GM04504 (cell line): ENCODE data around the gene DCDC2.
"Not testable (repeated sequence)": the region's sequence is repeated elsewhere in the genome, so short reads cannot be mapped to it uniquely, and the experiment has no call there.

ENCODE experiments used
- DNase-seq: peaks from one replicate; pipeline ENCODE4 v3.0.0-alpha.2; 2012; ENCODE audit warnings: low read depth

The DCDC2 gene

GRCh38 chr6:24324617-24325016, 33.2 kb downstream of the DCDC2 start:
- DNase-seq, result no peak

DNA sequence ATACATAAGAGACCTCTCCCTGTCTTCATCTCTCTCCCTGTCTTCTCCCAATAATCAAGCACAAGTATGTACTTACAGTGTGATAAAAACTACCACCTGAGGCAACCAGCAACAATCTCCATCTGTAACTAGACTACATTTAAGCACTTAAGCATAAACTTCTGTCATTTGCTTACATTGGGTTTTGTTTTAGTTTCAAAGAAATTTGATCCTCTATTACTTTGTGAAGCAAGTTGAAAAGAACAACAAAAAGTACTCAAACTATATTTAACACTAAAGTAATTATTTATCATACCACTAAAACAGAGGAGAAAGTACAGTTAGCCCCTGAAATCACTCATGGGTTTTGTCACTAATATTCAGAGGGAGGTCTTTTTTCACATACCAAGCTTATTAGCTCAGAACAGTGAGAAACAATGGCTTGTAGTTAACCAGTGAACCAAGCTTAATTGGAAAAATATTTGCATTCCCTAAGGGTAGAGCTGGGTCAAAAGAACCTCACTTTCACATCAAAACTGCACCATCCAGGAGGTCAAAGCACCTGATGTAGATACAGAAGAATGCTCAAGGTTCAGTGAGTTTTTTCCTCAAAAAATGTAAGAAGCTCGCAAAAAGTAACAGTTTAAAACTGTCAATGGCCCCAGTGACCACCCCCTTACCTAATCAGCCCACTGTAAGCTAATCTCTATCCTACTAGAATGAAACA, 34.1 kb downstream of the DCDC2 start:
- DNase-seq, result no peak

GRCh38 chr6:24322924-24323323, 34.9 kb downstream of the DCDC2 start:
- no peak for DNase-seq

- not testable (repeated sequence) for DNase-seq
Measured at GRCh38 chr6:24322446-24322845, 35.4 kb downstream of the DCDC2 start.

DNA sequence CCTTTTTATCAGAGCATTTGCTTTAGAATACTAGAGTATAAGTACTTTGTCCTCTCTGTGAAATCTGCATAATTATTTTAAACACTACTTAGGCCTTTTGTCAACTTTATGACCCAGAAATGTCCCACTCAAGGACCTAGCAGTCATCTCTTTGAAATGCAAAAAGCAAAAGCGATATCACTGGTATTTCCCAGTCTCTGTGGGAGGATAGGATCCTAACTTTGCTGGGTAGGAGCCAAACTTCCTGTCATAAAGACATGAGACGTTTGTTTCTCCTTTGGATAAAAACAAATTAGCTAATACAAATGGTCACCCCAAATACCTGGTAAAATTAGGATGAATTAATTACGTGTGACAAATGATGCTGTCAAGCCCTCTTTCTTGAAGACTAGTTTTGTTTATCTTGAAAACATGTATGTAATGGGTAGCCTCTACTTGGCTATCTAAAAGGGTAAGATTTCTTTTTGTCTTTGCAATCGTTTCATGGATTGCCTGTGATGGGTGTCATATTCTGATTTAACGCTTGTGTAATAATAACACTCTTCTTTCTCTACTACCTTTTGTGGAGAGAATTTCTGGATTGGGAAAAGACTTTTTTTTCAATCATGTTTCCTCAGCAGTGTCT, 36.2 kb downstream of the DCDC2 start:
- no peak for DNase-seq

- no peak for DNase-seq
Measured at GRCh38 chr6:24313251-24314141, 44.4 kb downstream of the DCDC2 start.

GRCh38 chr6:24311775-24312174, 46.1 kb downstream of the DCDC2 start:
- DNase-seq, result not testable (repeated sequence)

DNA sequence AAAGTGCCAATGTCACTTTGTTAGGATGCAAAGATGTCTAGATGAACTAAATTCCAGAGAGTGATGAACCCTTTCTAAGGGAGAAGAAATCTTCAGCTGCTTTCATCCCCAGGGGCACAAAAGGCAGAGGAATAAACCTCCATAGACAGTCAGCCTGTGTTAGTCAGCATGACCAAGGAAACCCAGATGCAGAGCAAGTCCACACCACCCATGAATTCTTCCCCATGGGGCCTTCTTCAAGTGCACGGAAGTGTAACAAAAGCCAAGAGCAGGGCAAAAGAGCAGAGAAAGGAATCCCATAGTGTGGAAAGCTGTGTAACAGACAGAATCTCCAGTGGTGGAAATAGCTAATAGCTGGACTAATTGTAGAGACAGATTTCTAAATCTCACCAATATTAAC, 50.0 kb downstream of the DCDC2 start:
- DNase-seq, result no peak

- DNase-seq, result no peak
Measured at GRCh38 chr6:24306936-24307335, 50.9 kb downstream of the DCDC2 start.

DNA sequence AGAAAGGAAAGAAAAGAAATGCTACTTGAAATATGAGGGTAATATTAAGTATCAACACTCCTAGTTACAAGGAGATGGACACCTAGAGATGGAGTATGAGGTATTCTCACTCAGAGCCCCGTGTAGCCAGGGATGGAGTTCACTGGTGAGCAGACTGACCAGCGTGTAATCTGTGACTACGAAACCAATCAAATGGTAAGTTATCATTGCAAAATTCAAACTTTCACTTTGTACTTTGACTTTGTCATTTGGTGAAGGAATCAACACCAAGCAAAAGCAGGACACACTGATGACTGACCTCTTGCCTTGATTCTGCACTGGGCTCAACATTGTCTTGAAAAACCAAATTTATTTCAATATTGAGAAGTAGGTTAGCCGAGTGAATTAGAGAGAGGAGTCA, 51.8 kb downstream of the DCDC2 start:
- no peak for DNase-seq

GRCh38 chr6:24296944-24297343, 60.9 kb downstream of the DCDC2 start:
- DNase-seq, result no peak

DNA sequence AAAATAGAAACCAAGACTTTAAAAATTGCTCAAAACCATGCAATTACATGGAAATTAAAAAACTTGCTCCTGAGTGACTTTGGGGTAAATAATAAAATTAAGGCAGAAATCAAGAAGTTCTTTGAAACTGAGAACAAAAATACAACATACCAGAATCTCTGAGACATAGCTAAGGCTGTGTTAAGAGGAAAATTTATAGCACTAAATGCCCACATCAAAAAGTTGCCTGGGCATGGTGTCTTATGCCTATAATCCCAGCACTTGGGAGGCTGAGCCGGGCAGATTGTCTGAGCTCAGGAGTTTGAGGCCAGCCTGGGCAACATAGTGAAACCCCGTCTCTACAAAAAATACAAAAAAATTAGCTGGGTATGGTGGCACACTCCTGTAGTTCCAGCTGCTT, 64.0 kb downstream of the DCDC2 start:
- DNase-seq, result not testable (repeated sequence)

- DNase-seq, result no peak
Measured at GRCh38 chr6:24287239-24287638, 70.6 kb downstream of the DCDC2 start.

DNA sequence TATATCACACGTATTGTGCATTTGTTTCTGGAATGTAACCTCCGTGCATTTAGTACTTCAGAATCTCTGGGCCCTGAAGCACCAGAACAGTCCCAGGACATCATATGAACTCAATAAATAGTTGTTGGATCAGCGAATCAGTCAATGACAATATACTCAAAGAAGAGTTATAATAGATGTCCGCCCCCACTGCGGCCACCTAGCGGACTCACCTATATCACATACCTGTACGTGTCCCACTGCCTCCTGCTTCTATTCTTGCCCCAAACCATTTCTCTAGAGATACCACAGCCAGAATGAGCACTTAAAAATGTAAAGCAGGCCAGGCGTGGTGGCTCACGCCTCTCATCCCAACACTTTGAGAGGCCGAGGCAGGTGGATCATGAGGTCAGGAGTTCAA, 73.9 kb downstream of the DCDC2 start:
- DNase-seq, result no peak

DNA sequence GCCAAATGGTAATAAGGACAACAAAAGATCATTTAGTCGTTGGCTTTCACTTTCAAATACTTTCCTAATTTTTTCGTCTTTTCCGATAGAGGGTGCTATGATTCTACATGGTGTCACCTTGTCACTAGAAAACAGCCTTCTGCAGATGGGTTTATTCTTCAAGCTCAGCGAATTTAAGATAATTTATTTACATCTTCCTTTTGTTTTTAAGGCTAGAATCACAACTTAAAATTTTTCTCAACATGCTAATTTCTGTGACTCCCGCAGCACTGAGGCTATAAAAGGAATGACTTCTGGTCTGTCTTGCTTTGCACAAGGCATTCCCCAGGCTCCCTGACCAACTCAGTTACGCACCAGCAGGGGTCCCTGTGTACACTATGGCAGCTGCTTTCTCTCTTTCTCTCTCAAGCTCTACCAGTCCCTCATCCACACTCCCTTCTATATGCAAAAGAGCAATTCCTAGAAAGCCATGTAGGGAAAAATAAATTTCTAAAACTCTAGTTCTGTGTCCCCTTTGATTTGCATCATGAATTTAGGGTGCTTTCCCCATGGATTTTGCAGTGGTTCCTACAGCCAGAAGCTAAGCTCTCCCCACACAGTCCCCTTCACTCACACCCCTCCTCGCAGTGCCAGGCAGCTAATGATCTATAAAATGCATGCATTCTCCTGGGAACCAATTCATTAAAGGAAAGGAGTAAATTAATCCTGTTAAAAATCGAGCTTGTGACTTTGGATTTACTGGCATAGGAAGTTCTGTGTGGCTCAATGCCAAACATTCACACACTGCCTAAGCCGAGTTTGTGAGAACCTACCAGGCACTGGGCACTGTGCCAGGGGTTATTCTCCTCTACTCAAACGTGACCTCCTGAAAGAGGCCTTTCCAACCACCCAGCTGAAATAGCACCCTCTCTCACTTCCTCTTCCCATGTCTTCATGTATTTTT, 74.5 kb downstream of the DCDC2 start:
- no peak for DNase-seq

DNA sequence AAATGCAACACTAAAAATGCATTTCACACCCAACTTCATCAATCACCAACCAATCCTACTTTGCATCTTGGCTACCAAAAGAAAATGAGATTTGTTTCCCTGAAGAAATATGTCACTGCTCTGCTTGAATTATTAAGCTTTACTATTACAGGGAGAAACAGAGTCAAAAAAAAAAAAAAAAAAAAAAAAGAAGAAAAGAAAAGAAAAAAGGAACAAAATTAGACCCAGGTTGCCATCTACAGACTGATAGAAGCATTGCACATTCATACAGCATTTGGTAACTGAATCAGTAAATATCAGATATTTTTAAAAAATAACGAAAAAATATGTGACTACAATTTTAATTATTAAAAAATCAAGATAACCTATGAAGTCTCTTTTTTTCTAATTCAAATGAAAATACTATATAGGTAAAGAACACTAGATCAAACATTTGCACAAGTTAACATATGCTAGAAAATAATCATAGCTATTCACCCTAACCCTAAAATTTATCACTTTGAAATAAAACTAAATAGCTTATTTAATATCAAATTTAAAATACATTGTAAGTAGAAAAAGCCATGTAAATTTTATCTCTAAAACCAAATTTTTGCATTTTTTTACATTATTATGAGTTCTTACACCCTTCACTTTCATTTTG, 83.3 kb downstream of the DCDC2 start:
- no peak for DNase-seq

- no peak for DNase-seq
Measured at GRCh38 chr6:24273096-24273870, 84.6 kb downstream of the DCDC2 start.

DNA sequence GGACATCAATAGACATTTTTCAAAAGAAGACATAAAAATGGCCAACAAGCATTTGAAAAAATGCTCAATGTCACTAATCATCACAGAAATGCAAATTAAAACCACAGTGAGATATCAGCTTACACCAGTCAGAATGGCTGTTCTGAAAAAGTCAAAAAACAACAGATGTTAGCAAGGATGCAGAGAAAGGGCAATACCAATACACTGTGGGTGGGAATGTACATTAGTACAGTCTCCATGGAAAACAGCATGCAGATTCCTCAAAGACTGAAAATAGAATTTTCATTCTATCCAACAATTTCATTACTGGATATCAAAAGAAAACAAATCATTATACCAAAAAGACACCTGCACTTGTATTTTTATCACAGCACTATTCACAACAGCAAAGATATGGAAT, 85.3 kb downstream of the DCDC2 start:
- no peak for DNase-seq

GRCh38 chr6:24272148-24272547, 85.7 kb downstream of the DCDC2 start:
- DNase-seq, result no peak

DNA sequence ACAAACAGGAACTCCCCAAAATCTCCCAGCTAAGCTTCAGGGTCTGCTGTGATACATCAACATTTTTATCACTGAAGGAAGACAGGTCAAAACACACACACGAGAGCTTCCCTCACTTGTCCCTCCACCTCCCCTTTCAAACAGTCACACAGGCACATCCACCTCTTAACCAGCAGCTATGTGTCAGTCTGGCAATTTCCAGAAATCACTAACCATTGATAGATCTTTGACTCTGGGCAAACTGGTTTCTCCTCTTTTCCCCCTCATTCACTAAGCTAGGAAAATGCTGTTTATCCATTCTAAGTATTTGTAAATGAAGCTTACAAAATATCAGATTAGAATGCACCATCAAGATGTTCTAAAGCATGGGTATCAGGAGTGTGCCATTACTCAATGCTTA, 87.8 kb downstream of the DCDC2 start:
- no peak for DNase-seq

DNA sequence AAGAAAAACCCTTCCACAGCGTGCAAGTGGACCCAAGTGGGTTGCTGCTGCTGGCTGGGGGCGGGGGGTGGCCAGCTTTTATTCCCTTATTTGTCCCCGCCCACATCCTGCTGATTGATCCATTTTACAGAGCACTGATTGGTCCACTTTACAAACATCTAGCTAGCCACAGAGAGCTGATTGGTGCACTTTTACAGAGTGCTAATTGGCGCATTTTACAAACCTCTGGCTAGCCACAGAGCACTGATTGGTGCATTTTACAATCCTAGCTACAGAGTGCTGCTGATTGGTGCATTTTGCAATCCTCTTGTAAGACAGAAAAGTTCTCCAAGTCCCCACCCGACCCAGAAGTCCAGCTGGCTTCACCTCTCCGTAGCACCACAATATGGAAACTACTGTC, 99.6 kb downstream of the DCDC2 start:
- DNase-seq, result not testable (repeated sequence)
